Bronchial epithelial cell (primary cell): ENCODE data around the gene TIMP2. TPM values are rescaled to one million over a fixed set of nuclear protein-coding genes. Genes with fewer than 3 reads are reported as not detected.
A peak's percentile ranks its signal among the peaks of the same experiment; 100 is the strongest.

Experiments
- DNase-seq: peaks from one replicate; pipeline ENCODE4 v3.0.0-alpha.2; 2010; ENCODE audit warnings: low read depth
- FAIRE-seq: peaks from 2 replicates; lab custom pipeline; 2011; peaks lifted over from hg19 to GRCh38; lab: Jason Lieb, UNC
- H3K27me3 ChIP-seq: 2 replicates; pipeline ENCODE4 v1.5.1; 2011; ENCODE audit warnings: low read length; ENCODE audit not compliant: control insufficient read depth, insufficient read depth
- H3K36me3 ChIP-seq: 2 replicates; pipeline ENCODE4 v1.5.1; 2011; ENCODE audit warnings: low read length; ENCODE audit not compliant: control insufficient read depth, insufficient read depth
- H3K4me3 ChIP-seq: 2 replicates; pipeline ENCODE4 v1.5.1; 2011; ENCODE audit warnings: mild to moderate bottlenecking, low read depth, low read length, control low read depth
- CTCF ChIP-seq: IDR thresholded peaks from 2 replicates; pipeline ENCODE4 v1.5.1; 2011; ENCODE audit warnings: mild to moderate bottlenecking, moderate library complexity, low read length, control low read depth, inconsistent platforms; ENCODE audit not compliant: insufficient read depth, severe bottlenecking
- total RNA-seq: library from RNA; depleted of rRNA; stranded (reverse); fragments of >200 nt; gene quantifications from 2 replicates; pipeline ENCODE4 v1.2.1, GENCODE V29; 2014

TIMP2 gene
- total RNA-seq, 1 donor from 2014 or later, result 2.1 TPM

GRCh38 chr17:78898075-78898836, 26.9 kb downstream of the TIMP2 start:
- no peak overlapping the region for H3K4me3 ChIP-seq
- FAIRE-seq, result no peak
- DNase-seq, result no peak
- H3K36me3 ChIP-seq, result no peaks in the 10 kb centered on the region
- no peak for TF ChIP-seq CTCF
- H3K27me3 ChIP-seq, result peaks cover 3% of the 10 kb centered on the region

- Histone ChIP-seq H3K36me3 (no peaks in the 10 kb centered on the region), H3K4me3 (no peak overlapping the region), H3K27me3 (peaks cover 3% of the 10 kb centered on the region)
- FAIRE-seq, result peak; percentile 7
- DNase-seq, result no peak
- no peak for TF ChIP-seq CTCF
These were observed 27.5 kb downstream of the TIMP2 start for GRCh38 chr17:78897664-78898047.

GRCh38 chr17:78896834-78897663, 28.1 kb downstream of the TIMP2 start:
- FAIRE-seq, result no peak
- H3K27me3 ChIP-seq, result peaks cover 3% of the 10 kb centered on the region
- no peak for TF ChIP-seq CTCF
- no peaks in the 10 kb centered on the region for H3K36me3 ChIP-seq
- no peak overlapping the region for H3K4me3 ChIP-seq
- no peak for DNase-seq

- no peak overlapping the region for H3K4me3 ChIP-seq
- no peak for DNase-seq
- no peaks in the 10 kb centered on the region for H3K36me3 ChIP-seq
- H3K27me3 ChIP-seq, result peaks cover 1% of the 10 kb centered on the region
- no peak for FAIRE-seq
- no peak for TF ChIP-seq CTCF
These were observed 28.9 kb downstream of the TIMP2 start for GRCh38 chr17:78896091-78896833.

- H3K36me3 ChIP-seq, result no peaks in the 10 kb centered on the region
- FAIRE-seq (no peak), DNase-seq (no peak)
- H3K27me3 ChIP-seq, result peaks cover 1% of the 10 kb centered on the region
- TF ChIP-seq CTCF, result no peak
- no peak overlapping the region for H3K4me3 ChIP-seq
These were observed 29.9 kb downstream of the TIMP2 start for GRCh38 chr17:78895322-78895721.
